Hippocampal formation (tissue), 2 donors: ENCODE measurements around the gene FBLN1.
"Not testable (repeated sequence)": the region's sequence is repeated elsewhere in the genome, so short reads cannot be mapped to it uniquely, and the experiment has no call there.

Experiments used
- DNase-seq, 2 donors: peaks; one replicate each; lab custom pipeline; 2025; lab: John Stamatoyannopoulos, UW

FBLN1 gene

DNA sequence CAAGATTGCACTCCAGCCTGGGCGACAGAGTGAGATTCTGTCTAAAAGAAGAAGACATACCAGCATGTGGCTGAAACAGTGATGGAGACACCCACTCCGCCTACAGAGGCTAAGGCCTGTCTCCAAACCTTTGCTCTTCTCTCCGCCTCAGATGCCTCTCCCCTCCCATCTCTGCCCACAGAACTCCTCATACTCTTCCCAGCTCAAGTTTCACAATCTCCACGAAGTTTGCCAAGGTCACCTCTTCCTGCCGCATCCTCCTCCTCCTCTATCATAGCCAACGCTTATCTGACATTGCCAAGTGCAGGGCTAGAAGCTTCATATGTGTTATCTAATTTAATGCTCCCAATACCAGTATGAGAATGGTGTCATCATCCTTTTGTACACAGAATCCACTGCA, 25.9 kb upstream of the FBLN1 start:
- no peak for DNase-seq

- no peak for DNase-seq
These were observed 25.1 kb upstream of the FBLN1 start for GRCh38 chr22:45477366-45478107.

DNA sequence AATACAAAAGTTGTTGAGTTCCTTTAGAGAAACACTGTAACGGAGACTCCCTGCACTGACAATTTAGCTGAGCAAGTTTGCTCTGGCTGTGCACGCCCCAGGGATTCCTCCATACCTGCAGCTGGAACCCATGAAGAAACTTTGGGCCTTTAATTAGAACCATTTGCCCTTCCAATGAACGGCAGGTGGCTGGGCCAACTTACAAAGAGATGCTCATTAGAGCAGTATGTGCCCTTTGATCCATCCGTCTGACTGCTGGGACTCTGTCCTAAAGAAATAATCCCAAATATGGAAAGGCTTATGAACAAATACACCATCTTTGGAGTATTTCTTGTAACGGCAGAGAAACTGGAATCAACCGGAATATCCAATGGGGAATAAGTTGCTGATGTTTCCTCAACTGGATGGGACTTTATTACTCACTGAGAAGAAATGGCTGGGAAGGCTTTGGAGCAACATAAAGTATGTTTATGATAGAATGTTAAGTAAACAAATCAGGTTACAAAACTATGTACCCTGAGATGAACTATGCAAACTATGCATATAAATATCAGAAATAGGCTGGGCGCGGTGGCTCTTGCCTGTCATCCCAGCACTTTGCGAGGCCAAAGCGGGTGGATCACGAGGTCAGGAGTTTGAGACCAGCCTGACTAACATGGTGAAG, 24.4 kb upstream of the FBLN1 start:
- DNase-seq, result no peak

DNA sequence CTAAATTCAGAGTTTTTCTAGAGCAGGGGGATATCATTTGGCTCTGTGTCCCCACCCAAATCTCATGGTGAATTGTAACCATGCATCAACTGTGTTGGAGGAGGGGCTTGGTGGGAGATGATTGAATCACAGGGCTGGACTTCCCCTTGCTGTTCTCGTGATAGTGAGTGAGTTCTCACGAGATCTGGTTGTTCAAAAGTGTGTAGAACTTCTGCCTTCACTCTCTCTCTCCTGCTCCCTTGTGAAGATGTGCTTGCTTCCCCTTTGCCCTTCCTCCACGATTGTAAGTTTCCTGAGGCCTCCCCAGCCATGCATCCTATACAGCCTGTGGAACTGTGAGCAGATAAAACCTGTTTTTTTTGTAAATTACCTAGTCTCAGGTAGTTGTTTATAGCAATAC, 22.0 kb upstream of the FBLN1 start:
- DNase-seq, result no peak

DNA sequence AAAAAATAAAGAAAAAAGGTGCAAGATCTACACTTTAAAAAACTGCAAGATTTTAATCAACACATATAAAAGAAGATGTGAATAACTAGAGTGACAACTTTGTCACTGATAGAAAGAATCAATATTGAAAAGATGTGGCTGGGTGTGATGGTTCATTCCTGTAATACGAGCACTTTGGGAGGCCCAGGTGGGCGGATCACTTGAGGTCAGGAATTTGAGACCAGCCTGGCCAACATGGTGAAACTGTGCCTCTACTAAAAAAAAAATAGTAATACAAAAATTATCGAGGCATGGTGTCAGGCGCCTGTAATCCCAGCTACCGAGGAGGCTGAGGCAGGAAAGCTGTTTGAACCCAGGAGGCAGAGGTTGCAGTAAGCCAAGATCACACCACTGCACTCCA, 21.0 kb upstream of the FBLN1 start:
- no peak for DNase-seq

DNA sequence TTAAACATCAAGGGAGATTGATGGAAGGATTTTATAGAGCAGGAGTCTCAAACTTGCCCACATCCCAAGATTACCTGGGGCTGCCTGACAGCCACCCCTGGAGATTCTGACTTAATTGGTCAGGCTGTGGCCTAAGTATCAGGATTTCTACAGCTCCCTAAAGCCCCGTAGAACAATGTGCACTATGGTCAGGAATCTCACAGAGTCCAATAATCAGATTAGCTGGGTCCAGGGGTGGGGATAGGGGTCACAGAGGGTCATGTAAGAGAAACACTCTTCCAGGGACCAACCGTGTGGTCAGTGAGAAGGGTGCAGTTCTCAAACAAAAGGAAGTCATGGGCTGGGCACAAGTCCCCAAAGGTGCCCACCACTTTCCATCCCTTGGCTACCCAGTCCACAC, 20.5 kb upstream of the FBLN1 start:
- no peak for DNase-seq

DNA sequence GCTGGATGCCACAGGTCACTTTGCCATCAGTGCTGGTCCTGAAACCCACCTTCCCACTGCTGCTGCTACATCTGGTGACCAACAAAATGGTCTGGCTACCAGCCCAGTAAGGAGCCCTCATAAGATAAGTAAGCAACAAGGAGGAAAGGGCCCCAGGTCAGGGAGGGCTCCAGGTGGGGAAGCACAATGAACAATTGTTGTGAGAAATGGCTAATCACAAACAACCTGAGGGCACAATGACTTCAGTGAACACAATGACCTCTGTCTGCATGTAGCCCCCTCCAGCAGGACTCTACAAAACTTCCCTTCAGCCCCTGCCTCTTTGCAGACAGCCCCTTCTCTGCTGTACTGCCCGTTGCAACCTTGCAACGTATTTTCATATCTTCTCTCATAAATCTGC, 19.4 kb upstream of the FBLN1 start:
- DNase-seq, result no peak

- no peak for DNase-seq
These were observed 18.7 kb upstream of the FBLN1 start for GRCh38 chr22:45483918-45484499.

DNA sequence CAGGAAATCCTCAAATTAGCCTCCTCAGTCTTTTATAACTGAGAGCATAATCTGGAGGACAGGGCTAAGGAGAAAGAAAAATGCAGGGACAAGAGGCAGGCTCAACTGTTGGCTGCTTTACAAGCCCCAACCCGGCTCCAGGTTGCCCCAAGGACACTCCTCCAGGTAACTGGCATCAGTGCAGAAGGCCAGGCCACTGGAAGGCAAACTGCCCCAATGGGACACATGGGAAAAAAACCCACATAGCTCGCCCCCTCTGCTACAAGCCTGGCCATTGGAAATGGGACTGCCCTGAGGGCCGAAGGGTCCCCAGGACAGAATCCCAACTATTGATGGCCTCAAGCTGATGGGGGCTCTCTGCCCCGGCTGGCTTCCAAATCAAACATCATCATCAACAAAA, 17.9 kb upstream of the FBLN1 start:
- no peak for DNase-seq

DNA sequence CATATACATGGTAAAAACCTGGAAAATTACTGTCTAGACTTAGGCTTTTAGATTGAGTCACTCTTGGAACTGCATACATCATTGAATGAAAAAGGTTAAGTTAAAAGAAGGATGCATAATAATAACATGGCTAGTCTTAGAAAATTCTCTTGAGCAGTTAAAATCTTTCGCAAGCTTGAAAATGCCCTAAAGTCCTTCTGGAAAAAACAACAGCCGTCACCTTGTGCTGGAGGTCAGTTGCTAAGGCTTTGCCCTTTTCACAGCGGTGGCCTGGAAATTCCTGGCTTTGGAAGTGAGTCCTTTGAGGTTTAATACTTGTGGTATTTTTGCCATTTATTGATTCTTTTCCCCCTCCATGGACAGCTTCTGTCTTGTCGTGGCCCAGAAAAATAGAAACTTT, 17.4 kb upstream of the FBLN1 start:
- DNase-seq, result no peak

GRCh38 chr22:45488764-45489370, 13.8 kb upstream of the FBLN1 start:
- no peak for DNase-seq

GRCh38 chr22:45490836-45491235, 11.8 kb upstream of the FBLN1 start:
- DNase-seq, result no peak

- no peak for DNase-seq
These were observed 10.8 kb upstream of the FBLN1 start for GRCh38 chr22:45491841-45492240.

DNA sequence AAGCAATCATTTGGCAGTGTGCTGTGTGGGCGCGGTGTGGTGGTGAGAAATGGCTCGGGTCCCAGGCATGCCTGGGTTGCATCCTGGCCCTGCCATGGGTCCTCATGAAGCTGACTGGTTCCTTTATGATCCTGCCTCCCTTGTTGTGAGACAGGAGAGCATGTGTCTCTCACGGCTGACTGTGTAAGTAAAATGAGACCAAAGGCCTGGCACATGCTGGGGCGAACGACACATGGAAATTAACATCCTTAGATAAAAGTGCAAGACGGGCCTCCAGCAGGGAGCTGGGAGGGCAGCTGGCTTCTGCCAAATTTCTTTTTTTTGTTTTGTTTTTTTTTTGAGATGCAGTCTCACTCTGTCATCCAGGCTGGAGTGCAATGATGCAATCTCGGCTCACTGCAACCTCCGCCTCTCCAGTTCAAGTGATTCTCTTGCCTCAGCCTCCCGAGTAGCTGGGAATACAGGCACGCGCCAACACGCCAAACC, 9.4 kb upstream of the FBLN1 start:
- DNase-seq, result no peak

DNA sequence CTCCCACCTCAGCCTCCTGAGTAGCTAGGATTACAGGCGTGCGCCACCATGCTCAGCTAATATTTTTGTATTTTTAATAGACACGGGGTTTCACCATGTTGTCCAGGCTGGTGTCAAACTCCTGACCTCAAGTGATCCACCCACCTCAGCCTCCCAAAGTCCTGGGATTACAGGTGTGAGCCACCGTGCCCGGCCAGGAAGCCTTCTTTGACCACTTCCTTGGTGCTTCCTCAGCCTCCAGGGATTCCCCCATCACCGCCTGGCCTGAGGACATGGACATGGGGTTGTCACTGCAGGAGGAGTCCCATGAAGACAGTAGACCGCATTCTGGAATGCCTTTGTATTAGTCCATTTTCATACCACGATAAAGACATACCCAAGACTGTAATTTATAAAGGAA, 8.4 kb upstream of the FBLN1 start:
- DNase-seq, result not testable (repeated sequence)

DNA sequence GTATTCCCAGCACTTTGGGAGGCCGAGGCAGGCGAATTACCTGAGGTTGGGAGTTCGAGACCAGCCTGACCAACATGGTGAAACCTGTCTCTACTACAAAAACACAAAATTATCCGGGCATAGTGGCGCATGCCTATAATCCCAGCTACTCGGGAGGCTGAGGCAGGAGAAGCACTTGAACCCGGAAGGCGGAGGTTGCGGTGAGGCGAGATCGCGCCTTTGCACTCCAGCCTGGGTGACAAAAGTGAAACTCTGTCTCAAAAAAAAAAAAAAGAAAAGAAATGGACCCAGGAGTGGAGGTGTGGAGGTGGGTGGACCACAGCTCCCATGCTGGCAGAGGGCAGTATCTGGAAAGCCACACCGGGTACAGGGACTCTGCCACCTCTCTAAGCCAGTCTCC, 7.1 kb upstream of the FBLN1 start:
- not testable (repeated sequence) for DNase-seq

- no peak for DNase-seq
These were observed 6.2 kb upstream of the FBLN1 start for GRCh38 chr22:45496451-45496941.

- DNase-seq, result no peak
These were observed 5.1 kb upstream of the FBLN1 start for GRCh38 chr22:45497351-45498145.

DNA sequence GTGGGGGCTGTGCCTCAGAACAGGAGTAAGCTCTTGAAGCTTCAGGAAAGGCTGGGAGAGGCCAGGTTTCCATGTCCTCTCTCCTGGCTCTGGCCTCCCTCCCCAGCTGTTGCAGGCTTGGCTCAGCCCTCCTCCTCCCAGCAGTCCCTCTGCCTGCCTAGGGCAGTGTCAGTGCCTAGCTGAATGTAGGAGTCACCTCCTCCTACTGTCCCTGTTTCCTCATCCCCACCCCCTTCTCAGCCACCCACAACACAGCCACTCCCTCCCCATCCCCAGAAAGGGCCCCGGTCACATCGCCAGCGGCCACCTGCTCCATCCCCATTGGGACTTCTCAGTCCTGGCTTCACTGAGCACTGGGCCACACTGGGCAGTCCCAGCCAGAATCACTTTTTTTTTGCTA, 2.9 kb upstream of the FBLN1 start:
- DNase-seq, result no peak

DNA sequence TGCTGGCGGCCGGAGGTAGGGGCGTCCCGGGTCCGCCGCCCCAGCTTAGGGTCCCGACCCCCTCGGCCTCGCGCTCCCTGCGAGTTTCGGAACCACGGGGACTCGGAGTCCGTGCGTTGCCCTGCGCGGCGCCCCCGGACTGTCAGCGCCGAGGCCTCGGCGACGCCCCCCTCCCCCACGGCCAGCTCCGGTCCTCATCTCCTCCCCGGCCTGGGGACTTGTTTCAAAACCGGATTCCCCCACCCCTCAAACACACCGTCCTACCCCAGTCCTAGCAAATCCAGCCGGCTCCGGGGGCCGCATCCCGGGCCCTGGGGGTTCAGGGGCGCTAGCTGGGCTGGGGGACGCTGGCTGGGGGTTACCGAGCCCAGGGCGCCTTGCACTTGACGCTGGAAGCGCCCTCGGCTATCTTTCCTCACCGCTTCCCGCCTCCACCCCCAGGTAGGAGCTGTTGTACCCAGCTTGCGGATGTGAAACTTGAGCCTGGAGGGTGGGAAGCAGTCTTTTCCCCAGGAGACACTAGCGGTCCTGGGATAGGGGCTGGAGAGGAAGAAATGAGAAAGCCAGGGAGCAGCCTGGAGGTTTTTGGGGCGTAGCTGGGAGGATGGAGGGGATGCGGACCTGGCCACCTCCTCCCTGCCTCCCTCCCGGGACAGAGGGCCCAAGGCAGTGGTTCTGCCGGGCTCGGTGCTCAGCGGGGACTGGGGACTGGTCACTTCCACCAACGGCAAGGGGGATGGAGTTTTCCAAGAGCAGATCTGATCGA, 550 bp downstream of the FBLN1 start:
- DNase-seq, result no peak

- no peak for DNase-seq
These were observed 1.2 kb downstream of the FBLN1 start for GRCh38 chr22:45503816-45504372.
